DND-41 (cell line): ENCODE results near the gene CTNS.

Source experiments
- CTCF ChIP-seq: IDR thresholded peaks from 2 replicates; pipeline ENCODE4 v1.5.1; 2012; ENCODE audit warnings: borderline replicate concordance, low read length, moderate library complexity, mild to moderate bottlenecking; ENCODE audit not compliant: poor library complexity, severe bottlenecking; ENCODE audit errors: extremely low read depth
- EZH2 ChIP-seq: IDR thresholded peaks from 3 replicates; pipeline ENCODE4 v1.6.1; 2012; ENCODE audit warnings: borderline replicate concordance, low read depth, mild to moderate bottlenecking, moderate library complexity, low read length, inconsistent platforms; ENCODE audit not compliant: severe bottlenecking

- TF ChIP-seq CTCF (no peak), EZH2 (no peak)
These were observed 42.3 kb upstream of the CTNS start for GRCh38 chr17:3594051-3594800.
